GM21786 (cell line): Measurements from ENCODE around the gene GPD1L.
"Not testable (repeated sequence)": the region's sequence is repeated elsewhere in the genome, so short reads cannot be mapped to it uniquely, and the experiment has no call there.

ENCODE experiments used
- ATAC-seq: cut with Tn5 transposase; IDR thresholded peaks from one replicate; pipeline ENCODE4 v1.9.1; 2021; ENCODE audit not compliant: unreplicated experiment

The GPD1L gene

DNA sequence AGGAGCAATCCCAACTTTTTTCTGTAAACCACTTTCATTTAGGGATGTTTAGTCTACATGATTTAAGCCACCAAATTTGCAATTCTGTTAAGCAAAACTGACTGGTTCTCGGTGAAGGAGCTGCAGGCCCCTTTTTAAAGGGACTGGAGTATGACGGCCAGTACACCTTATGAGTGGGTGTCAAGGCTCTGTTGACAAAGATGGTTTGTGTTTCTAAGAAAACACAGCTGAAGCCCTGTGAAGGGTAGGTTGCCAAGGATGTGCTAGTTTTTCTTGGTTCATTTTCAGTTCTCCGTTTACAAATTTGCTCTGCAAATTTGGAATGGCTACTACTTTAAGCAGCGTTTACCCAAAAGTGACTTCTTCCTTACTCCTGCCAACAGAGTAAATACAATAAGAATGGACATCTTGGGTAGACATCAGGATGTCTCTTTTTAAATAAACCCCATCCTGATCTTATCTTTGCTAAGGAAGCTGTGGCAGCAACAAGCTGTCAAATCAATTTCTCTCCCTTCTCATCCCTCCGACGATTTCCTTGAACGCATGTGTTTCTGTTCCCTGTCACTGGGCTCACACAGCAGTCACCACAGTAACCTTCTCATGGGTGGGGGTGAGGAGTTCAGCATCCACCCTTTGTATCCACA, 73.8 kb downstream of the GPD1L start:
- ATAC-seq = no peak

DNA sequence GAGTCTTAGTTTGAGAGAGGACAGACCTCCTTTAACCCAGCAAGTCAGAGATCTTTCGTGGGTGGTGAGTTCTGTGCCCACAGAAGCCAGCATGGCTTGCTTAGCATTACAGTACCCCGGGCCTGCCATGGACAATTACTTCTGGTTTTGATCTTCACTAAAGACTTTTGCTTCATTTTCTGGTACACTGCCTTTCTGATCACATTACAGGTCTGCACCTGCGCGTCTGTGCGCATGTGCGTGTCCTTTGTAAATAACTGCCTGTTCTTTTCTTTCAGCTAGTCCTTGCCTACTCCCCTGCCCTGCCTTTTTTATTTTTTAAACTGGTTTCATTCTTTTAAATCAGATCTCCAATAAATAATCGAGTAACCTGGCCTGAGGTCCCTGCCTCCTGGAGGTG, 74.9 kb downstream of the GPD1L start:
- ATAC-seq = no peak

DNA sequence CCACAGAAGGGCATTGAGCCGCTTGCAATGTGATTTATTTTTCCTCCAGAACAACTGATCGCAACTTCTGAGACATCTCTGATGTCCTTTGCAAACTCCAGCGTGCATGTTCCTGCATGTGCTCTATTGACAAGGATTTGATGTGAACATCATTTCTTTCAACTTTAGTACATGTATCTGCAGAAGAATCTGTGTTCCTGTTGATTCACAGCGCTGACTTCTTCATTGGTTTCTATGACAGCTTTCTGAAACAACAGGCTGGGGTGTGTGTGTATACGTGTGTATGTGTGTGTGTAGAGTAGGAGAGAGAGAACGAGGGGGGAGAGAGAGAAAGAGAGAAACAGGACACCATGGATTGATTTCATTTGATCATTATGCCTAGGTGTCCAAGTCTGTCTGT, 75.4 kb downstream of the GPD1L start:
- no peak for ATAC-seq

DNA sequence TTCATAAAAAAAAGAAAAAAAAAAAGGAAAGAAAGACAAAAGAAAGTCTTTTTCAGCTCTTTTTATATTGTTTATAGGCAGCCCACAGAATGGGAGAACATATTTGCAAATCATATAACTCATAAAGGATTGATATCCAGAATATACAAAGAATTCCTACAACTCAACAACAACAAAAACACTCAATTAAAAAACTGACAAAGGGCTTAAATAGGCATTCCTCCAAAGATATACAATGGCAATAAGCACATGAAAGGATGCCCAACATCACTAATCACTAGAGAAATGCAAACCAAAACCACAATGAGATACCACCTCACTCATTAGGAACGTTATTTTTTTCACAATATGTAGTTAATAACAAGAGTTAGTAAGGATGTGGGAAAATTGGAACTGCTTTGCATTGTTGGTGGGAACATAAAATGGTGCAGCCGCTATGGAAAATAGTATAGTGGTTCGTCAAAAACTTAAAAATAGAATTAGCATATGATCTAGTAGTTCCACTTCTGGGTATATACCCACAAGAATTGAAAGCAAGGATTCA, 77.8 kb downstream of the GPD1L start:
- no peak for ATAC-seq

DNA sequence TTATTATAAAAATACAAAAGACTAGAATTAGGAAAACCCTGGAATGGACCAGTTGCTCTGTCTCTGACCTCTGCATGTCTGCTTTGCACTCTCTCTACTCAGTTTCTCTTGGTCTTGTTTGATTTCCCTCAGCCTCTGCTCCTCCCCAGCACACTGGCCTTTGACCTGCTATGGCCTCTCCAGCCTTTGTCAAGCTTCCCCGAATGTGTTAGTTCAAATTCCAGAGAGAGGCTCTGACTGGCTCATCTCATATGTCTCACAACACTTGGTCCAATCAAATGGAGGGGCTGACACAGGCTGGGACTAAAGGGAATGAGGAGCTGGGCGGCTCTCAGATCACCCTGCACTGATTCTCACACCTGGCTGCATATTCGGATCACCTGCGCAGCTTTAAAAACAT, 79.7 kb downstream of the GPD1L start:
- ATAC-seq = no peak

DNA sequence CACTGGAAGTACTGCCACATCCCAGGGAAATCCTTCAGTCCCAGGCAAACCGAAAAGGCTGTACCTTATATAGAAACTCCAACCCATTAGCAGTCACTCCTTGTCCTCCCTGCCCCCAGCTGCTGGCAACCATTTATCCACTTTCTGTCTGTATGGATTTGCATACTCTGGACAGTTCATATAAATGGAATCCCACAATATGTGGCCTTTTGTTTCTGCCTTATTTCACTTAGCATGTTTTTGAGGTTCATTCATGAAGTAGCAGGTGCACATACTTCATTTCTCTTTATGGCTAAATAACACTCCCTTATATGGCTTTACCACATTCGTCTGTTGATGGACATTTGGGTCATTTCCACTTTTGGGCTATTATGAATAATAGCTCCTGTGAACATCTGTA, 80.5 kb downstream of the GPD1L start:
- no peak for ATAC-seq

DNA sequence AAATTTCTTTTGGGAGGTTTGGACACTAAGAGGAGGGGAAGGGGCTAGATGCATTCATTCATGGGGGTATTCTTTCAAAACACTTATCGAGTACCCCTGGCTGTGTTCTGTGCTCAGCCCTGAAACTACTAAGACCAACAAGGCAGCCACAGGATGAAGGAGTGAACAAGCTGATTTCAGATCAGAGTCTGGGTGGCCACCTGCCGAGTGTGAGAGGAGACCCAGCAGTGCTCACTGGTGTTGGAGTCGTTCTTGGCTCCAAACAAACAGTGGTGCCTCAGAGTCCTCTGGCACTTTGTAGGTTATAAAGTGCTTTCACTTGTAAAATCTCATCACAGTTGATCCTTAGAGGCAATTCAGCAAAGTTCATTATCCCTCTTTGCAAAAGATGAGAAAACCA, 83.3 kb downstream of the GPD1L start:
- no peak for ATAC-seq

DNA sequence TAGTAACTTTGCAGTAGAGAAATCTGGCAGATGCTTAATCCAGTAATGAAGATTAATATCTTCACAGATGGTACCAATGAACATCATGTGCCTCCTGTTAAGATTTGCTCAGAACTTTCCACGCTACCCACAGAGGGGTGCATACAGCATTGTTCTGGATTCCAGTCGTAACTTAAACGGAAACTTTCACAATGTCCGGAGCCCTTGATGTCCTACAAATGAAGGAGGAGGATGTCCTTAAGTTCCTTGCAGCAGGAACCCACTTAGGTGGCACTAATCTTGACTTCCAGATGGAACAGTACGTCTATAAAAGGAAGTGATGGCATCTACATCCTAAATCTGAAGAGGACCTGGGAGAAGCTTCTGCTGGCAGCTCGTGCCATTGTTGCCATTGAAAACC, 84.1 kb downstream of the GPD1L start:
- ATAC-seq = not testable (repeated sequence)

DNA sequence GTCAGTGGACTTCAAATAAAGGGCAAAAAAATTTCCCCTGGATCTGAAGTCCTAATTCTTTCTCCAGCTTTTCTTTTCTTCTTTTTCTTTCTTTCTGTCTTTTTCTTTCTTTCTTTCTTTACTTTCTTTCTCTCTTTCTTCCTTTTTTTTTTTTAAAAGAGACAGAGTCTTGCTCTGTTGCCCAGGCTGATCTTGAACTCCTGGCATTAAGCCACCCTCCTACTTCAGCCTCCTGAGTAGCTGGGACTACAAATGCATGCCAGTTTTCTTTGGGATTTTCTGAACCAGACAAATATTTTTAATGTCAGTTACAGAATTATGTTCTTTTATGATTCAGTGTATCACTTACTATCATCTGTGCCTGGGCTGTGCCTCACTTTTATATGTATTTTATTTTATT, 86.7 kb downstream of the GPD1L start:
- ATAC-seq = no peak

DNA sequence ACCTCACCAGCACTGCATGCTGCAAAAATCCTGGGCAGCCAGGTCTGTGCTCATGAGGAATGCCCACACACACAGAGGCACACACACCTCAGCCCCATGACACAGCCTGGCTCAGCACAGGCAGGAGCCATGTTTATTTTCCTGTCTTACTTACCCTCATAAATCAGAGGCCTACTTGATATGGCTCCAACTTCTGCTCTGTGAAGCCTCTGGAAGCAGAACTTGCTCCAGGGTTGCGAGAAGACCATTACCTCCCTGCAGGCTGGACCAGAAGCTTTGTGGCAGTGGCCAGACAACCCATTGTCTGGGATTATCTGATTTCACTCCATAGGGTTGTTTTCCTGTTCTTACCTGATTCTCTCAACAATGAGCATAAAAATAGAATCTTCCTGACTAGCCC, 88.2 kb downstream of the GPD1L start:
- no peak for ATAC-seq

DNA sequence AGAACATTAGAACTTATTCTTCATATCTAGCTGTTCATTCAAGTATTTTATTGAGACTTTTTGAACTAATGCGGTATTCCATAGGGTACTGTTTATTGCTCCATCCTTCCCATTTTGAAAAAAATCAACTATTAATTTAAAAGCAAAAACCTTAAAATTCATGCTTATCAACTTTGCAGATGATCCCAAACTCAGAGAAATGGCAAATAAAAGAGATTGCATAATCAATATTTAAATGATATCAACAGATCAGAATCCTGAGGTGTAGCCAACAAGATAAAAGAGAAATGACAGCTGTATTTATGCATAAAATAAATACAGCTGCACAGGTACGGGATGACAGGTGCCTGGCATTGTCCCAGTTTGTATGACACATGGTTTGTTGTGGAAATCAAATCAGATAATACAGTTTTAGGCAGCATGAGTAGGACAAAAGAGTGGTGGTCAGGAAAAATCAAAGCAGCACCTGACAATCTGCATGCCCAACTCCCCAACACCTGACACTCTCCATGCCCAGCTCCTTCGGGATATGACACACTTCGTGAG, 89.6 kb downstream of the GPD1L start:
- no peak for ATAC-seq

DNA sequence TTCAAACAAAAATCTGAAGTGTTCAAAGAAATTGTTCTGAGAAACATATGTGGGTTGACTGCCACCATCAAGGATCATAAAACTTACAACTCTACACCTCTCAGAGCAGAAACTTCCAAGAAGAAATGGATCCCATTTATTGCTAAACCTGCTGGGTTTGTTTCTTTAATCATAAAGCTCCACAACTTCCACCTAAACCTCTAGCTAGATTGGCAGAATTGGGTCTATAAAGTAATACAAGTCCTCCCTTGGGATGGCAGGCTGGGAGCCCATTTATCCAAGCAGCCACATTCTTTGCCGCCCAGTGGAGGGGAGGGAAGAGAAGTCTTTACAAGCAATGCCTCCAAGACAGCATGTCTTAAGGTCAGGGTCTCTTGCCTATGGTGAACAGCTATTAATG, 91.6 kb downstream of the GPD1L start:
- ATAC-seq = no peak

DNA sequence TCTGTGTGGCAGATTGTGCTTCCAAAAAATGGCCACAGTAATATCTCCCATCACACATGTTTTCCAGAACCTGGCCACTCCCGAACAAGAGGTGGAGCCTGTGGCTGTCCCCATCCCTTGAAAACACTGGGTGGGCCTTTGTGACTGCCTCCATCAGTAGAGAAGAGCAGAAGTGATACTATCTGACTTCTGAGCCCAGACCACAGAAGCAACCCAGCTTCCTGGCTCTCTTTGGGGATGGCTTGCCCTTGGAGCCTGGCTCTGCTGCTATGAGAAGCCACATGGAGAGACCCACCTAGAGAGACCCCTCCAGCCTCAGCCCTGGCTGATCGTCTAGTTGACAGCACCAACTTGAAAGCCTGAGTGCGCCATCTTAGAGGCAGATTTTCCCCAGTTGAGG, 92.3 kb downstream of the GPD1L start:
- ATAC-seq = no peak

DNA sequence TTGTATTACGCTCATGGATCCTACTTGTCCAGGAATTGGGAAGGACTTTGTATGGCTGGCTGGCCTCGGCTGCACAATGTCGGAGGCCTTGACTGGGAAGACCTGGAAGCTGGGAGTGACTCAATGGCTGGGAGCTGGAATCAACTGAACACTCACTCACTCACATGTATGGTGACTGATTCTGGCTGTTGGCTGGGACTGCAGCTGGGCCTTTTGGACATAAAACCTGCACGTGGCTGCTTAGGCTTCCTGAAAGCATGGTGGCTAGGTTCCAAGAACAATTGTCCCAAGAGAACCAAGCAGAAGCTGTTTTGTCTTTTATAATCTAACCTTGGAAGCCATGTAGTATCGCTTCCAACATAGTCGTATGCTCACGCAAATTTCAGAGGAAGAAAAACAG, 94.1 kb downstream of the GPD1L start:
- ATAC-seq = no peak

DNA sequence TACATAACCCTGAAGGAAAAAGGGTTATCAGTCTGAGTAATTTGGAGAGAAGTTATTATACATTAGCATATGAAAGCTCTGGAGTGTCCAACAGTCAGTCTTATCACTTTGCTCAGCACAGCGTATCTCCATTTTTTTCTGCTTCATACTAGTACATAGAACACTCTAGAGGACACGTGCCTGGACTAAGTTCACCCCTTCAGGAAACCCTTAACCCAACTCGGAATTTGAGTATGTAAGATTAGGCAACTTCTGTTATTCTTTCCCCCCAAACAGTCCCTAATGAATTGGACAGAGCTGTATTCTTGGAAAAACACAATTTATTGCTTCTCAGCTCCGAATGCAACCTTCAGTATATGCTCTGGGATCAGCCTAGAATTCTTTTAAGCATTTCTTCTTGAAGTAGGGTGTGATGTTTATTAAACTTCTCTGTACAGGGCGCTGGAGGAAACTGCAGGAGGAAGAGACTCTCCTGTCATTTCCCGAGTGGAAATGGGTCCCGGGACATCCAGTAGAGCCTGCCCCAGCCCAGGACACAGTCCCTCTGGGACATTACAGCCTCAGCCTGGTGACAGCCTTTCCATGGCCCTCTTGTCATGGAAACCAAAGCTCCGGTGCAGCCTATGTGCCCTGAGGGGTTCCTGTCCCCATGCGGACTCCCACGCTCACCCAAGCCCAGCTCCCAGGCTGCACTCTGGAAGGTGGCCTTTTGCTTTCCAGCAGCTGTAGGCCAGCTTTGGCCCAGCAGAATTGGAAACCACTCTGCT, 94.8 kb downstream of the GPD1L start:
- no peak for ATAC-seq

DNA sequence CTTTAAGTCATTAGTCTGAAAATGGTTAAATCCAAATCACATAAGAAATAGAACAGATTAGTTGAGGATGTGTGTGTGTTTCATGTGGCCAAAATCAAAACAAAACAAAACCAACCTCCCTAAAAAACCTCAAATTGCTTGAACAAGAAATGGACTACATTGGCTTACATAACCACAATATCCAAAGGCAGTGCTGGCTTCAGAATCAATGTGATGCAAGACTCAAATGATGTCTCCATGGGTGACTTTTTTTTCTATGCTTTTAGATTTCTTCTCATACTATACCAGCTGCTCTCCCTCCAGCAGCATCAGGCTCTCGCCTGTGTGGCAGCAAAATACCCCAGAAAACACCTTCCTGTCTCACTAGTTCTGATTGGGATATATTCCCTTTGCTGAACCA, 96.1 kb downstream of the GPD1L start:
- ATAC-seq = no peak

DNA sequence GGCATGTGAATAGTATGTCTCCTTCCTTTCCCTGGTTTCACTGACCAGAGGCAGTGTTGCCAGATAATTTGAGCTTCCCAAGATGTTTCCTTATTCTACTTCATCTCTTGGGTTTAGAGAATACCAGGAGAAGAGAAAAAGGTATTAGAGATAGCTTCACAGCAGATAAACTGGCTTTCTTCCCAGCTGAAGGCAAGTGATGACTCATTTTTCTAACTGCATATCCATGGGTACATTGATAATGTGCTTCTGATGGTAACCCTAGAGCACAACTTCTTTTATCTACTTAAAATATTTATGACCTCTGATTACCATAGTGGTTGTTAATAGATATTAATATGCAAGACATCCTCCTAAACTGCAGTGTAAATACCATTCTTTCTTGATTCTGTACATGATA, 97.4 kb downstream of the GPD1L start:
- no peak for ATAC-seq

DNA sequence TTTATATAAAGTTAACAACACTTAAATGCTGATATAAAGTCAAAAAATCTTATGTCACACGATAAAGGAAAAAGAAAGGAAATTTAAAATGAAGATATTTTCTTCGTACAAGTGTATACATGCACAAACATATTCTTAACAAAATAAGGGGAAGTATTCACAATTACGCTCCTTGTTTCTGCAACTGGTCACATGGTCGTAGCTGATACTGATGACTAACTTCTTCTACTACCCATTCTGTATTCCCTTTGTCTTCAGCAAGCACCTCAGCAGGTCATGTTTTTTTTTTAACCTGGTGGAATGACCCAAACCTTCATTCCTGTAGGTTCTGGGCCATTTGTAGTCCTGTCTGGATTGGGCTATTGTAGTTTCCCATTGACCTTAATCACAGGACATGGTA, 102.0 kb downstream of the GPD1L start:
- ATAC-seq = no peak

DNA sequence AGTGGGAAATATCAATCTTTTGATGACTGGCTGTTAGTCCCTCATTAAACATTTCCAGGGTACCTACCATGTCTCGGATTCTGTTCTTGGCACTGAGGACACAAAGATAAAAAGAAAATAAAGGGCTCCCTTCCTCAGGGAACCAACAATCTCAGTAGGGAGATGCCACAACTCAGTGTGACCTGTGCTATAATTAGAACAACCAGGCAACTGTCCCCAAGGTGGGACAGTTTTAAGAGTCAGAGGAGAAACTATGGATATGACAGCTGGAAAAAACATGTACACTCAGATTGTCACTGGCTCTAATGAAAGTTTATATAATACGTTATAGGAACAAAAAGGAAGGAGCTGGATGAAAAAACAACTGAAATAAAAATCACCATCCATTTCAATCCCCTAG, 108.8 kb downstream of the GPD1L start:
- no peak for ATAC-seq

DNA sequence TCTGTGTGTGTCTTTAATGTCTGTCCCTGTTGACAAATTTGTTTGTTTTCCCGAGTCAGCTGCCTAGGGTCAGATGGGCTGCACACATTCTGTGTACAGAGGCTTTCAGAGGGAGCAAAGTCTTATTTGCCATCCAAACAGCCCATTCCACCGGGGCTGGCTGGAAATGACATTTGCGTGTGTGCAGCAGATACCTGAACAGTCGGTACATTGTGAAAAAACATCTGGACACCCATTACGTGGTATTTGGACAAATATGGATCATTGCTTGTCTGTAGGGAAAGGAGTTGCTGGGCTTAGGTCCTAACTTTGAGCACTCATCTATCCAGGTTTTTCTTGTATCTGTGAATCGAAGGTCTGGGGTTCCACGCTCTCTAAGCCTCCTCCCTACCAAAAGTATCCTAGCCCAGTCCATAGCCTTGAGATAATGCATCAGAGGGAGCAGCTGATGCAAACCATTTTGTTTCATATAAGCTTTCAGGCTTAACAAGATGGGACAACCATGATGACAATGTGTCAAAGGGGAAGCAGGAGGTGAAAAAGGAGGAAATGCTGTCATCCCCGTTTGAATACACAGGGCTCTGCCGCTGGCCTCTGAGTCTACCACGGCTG, 109.9 kb downstream of the GPD1L start:
- no peak for ATAC-seq

DNA sequence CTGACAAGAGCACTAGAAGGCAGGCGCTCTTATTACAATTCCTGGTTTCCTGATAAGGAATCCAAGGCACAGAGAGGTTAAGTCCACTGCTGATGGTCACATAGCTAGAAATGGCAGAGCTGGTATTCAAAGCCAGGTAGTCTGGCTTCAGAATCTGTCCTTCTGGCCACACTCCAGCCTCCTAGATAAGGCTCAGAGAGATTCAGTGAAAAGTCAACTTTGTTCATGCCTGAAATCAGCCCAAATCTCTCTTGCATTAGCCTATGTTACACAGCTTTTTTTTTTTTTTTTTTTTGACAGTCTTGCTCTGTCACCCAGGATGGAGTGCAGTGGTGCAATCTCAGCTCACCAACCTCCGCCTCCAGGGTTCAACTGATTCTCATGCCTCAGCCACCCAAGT, 110.9 kb downstream of the GPD1L start:
- ATAC-seq = no peak
